BLaER1 treated with 17β-estradiol and CSF1 and Interleukin-3, amounts not matched to agents 10 nM and 100 nM (cell line): ENCODE measurements around the gene FNDC3B.

Source experiments
- H3K27ac ChIP-seq, 11 experiments: shearing (Covaris generic); formaldehyde crosslinking; 2 replicates each; pipeline ENCODE4 v1.8.1; 2022
- H3K27me3 ChIP-seq, 11 experiments: shearing (Covaris generic); formaldehyde crosslinking; 2 replicates each; pipeline ENCODE4 v1.8.1; 2022
- H3K36me3 ChIP-seq, 11 experiments: shearing (Covaris generic); formaldehyde crosslinking; 2 replicates each; pipeline ENCODE4 v1.8.1; 2022
- H3K4me1 ChIP-seq, 10 experiments: shearing (Covaris generic); formaldehyde crosslinking; 2 replicates each; pipeline ENCODE4 v1.8.1; 2022
- H3K4me2 ChIP-seq, 11 experiments: shearing (Covaris generic); formaldehyde crosslinking; 2 replicates each; pipeline ENCODE4 v1.8.1; 2022
- H3K4me3 ChIP-seq, 10 experiments: shearing (Covaris generic); formaldehyde crosslinking; 2 replicates each; pipeline ENCODE4 v1.8.1; 2022
- H3K9ac ChIP-seq, 11 experiments: shearing (Covaris generic); formaldehyde crosslinking; 2 replicates each; pipeline ENCODE4 v1.8.1; 2022
- H3K9me3 ChIP-seq, 11 experiments: shearing (Covaris generic); formaldehyde crosslinking; replicated peaks in 1 of 11; 2 replicates each; pipeline ENCODE4 v1.8.1; 2022
- H4K20me1 ChIP-seq, 11 experiments: shearing (Covaris generic); formaldehyde crosslinking; 2 replicates each; pipeline ENCODE4 v1.8.1; 2022
- Cebpa-rat ChIP-seq, 11 experiments: shearing (Covaris generic); IDR thresholded peaks; 2 replicates each; pipeline ENCODE4 v1.8.1; 2022

FNDC3B gene

GRCh38 chr3:172057059-172057458 lies 17.7 kb downstream of the FNDC3B start:
- Histone ChIP-seq H4K20me1 (peaks cover 6 to 80% (median 33%) of the 10 kb centered on the region in 11 experiments; a peak in 17 of 22 replicates), H3K27me3 (no peaks in the 10 kb centered on the region), H3K4me2 (peak overlapping the region in 4 of 11 experiments; percentile 9 to 88 (median 66); a peak in 6 of 22 replicates), H3K36me3 (peaks cover 6 to 45% (median 11%) of the 10 kb centered on the region in 11 experiments; a peak in 16 of 22 replicates), H3K4me3 (no peak overlapping the region), H3K9me3 (peaks cover 0 to 3% (median 0%) of the 10 kb centered on the region in 11 experiments; a peak in 1 of 22 replicates), H3K27ac (no peak overlapping the region), H3K9ac (no peak overlapping the region), H3K4me1 (peaks cover 29 to 89% (median 34%) of the 10 kb centered on the region in 10 experiments)
- no peak for TF ChIP-seq Cebpa-rat (IDR thresholded peaks at IDR 0.05)

- Histone ChIP-seq H3K4me3 (no peak overlapping the region), H3K27ac (no peak overlapping the region), H3K27me3 (no peaks in the 10 kb centered on the region), H3K4me2 (peak overlapping the region in 3 of 11 experiments; percentile 63 to 88 (median 68); a peak in 5 of 22 replicates), H3K9ac (no peak overlapping the region), H3K4me1 (peaks cover 30 to 93% (median 40%) of the 10 kb centered on the region in 10 experiments), H4K20me1 (peaks cover 1 to 76% (median 26%) of the 10 kb centered on the region in 11 experiments; a peak in 16 of 22 replicates), H3K9me3 (no peaks in the 10 kb centered on the region), H3K36me3 (peaks cover 0 to 38% (median 6%) of the 10 kb centered on the region in 11 experiments; a peak in 12 of 22 replicates)
- no peak for TF ChIP-seq Cebpa-rat (IDR thresholded peaks at IDR 0.05)
Measured at GRCh38 chr3:172057624-172058327, 18.4 kb downstream of the FNDC3B start.

DNA sequence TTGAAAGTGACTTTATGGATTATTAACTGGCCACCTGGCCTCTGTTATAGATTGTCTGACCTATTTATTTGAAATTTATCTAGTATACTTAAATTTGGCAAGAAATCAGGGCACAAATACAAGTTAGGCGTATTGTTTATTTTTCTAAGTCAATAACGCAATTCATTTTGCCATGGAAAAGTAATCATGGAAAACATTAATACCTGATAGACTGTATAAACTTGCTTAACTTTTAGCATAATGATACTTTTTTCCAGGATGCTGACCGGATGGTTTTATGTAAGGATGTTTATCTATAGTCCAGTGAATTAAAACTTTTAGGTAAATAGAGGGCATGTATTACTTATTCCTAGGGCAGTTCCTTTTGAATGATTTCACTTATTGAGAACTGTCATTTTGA lies 20.2 kb downstream of the FNDC3B start:
- peak overlapping the region in 4 of 11 experiments; percentile 88 to 95 (median 90); a peak in 5 of 22 replicates for H3K4me2 ChIP-seq
- no peak overlapping the region for H3K4me3 ChIP-seq
- H3K4me1 ChIP-seq = peaks cover 25 to 97% (median 41%) of the 10 kb centered on the region in 10 experiments
- H3K27me3 ChIP-seq = no peaks in the 10 kb centered on the region
- peaks cover 0 to 69% (median 18%) of the 10 kb centered on the region in 11 experiments; a peak in 16 of 22 replicates for H4K20me1 ChIP-seq
- no peak overlapping the region for H3K27ac ChIP-seq
- peaks cover 4 to 35% (median 11%) of the 10 kb centered on the region in 11 experiments; a peak in 16 of 22 replicates for H3K36me3 ChIP-seq
- no peak for TF ChIP-seq Cebpa-rat (IDR thresholded peaks at IDR 0.05)
- peaks cover 0 to 12% (median 6%) of the 10 kb centered on the region in 11 experiments; a peak in 14 of 22 replicates for H3K9me3 ChIP-seq
- no peak overlapping the region for H3K9ac ChIP-seq

GRCh38 chr3:172060234-172060633 lies 20.9 kb downstream of the FNDC3B start:
- Histone ChIP-seq H3K4me1 (peaks cover 20 to 97% (median 37%) of the 10 kb centered on the region in 10 experiments), H3K9ac (0 out of 22 replicates have a peak overlapping the region, but pooled peaks of 1 of the 11 experiments have one; percentile 71), H3K27me3 (no peaks in the 10 kb centered on the region), H3K9me3 (peaks cover 0 to 12% (median 6%) of the 10 kb centered on the region in 11 experiments; a peak in 14 of 22 replicates), H3K36me3 (peaks cover 6 to 37% (median 11%) of the 10 kb centered on the region in 11 experiments; a peak in 16 of 22 replicates), H4K20me1 (peaks cover 0 to 69% (median 18%) of the 10 kb centered on the region in 11 experiments; a peak in 15 of 22 replicates), H3K27ac (peak overlapping the region in 3 of 11 experiments; percentile 75 to 83 (median 78); a peak in 5 of 22 replicates), H3K4me3 (no peak overlapping the region), H3K4me2 (peak overlapping the region in 4 of 11 experiments; percentile 88 to 95 (median 90); a peak in 8 of 22 replicates)
- TF ChIP-seq Cebpa-rat (IDR thresholded peaks at IDR 0.05) = no peak

- Histone ChIP-seq H3K4me3 (peak overlapping the region in 7 of 10 experiments; percentile 16 to 54 (median 39); a peak in 11 of 20 replicates), H3K4me2 (peak overlapping the region; percentile 64 to 95 (median 88))
- peak in 2 of 11 experiments; percentile 44 to 65; a peak in 4 of 22 replicates for TF ChIP-seq Cebpa-rat (IDR thresholded peaks at IDR 0.05)
Measured at GRCh38 chr3:172061724-172062184, 22.4 kb downstream of the FNDC3B start.

DNA sequence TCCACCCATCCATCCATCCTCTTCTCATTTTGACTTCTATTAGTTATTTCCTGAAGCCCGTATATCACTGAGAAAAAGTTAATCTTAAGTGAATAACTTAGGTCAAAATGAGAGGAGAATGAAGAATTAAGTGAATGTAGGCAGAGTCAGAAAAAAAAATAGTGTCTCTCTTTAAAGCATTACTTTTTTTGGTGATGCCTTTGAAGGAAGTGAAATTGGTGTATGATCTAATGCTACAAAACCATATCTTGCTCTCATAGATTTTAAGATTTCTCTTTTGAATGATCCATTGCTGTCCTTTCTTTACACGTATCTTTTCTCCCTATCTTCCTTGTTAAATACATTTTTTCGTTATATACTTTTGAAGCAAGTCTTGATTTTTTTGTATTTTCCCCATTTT lies 23.4 kb downstream of the FNDC3B start:
- Histone ChIP-seq H3K9ac (peak overlapping the region in 3 of 11 experiments; percentile 59 to 71 (median 69); a peak in 3 of 22 replicates), H3K9me3 (peaks cover 0 to 12% (median 6%) of the 10 kb centered on the region in 11 experiments; a peak in 14 of 22 replicates), H3K27me3 (no peaks in the 10 kb centered on the region), H3K27ac (peak overlapping the region in 7 of 11 experiments; percentile 48 to 83 (median 75); a peak in 10 of 22 replicates), H3K36me3 (peaks cover 8 to 38% (median 15%) of the 10 kb centered on the region in 11 experiments; a peak in 16 of 22 replicates), H3K4me1 (peaks cover 16 to 96% (median 45%) of the 10 kb centered on the region in 10 experiments), H3K4me3 (peak overlapping the region in 2 of 10 experiments; percentile 45 to 54; a peak in 3 of 20 replicates), H3K4me2 (peak overlapping the region in 10 of 11 experiments; percentile 64 to 95 (median 88); a peak in 17 of 22 replicates), H4K20me1 (peaks cover 11 to 69% (median 26%) of the 10 kb centered on the region in 11 experiments; a peak in 16 of 22 replicates)
- no peak for TF ChIP-seq Cebpa-rat (IDR thresholded peaks at IDR 0.05)

More at GRCh38 chr3:172061724-172062184, 22.4 kb downstream of the FNDC3B start:
- Histone ChIP-seq H3K9me3 (peaks cover 0 to 12% (median 6%) of the 10 kb centered on the region in 11 experiments; a peak in 14 of 22 replicates), H3K27me3 (no peaks in the 10 kb centered on the region), H3K27ac (peak overlapping the region; percentile 12 to 83 (median 61); a peak in 21 of 22 replicates), H3K9ac (peak overlapping the region in 7 of 11 experiments; percentile 16 to 75 (median 64); a peak in 15 of 22 replicates), H3K36me3 (peaks cover 8 to 38% (median 12%) of the 10 kb centered on the region in 11 experiments; a peak in 16 of 22 replicates), H3K4me1 (peaks cover 16 to 97% (median 45%) of the 10 kb centered on the region in 10 experiments), H4K20me1 (peaks cover 5 to 69% (median 26%) of the 10 kb centered on the region in 11 experiments; a peak in 15 of 22 replicates)

GRCh38 chr3:172063456-172064432 lies 24.4 kb downstream of the FNDC3B start:
- no peaks in the 10 kb centered on the region for H3K27me3 ChIP-seq
- peak overlapping the region in 4 of 11 experiments; percentile 88 to 95 (median 90); a peak in 8 of 22 replicates for H3K4me2 ChIP-seq
- H3K4me1 ChIP-seq = peaks cover 16 to 96% (median 45%) of the 10 kb centered on the region in 10 experiments
- H3K27ac ChIP-seq = peak overlapping the region in 3 of 11 experiments; percentile 14 to 83 (median 78); a peak in 4 of 22 replicates
- no peak for TF ChIP-seq Cebpa-rat (IDR thresholded peaks at IDR 0.05)
- H3K4me3 ChIP-seq = no peak overlapping the region
- H3K9ac ChIP-seq = peak overlapping the region in 1 of 11 experiments; percentile 32; a peak in 1 of 22 replicates
- H3K9me3 ChIP-seq = peaks cover 0 to 12% (median 6%) of the 10 kb centered on the region in 11 experiments; a peak in 14 of 22 replicates
- peaks cover 21 to 72% (median 35%) of the 10 kb centered on the region in 11 experiments; a peak in 18 of 22 replicates for H4K20me1 ChIP-seq
- H3K36me3 ChIP-seq = peaks cover 8 to 45% (median 16%) of the 10 kb centered on the region in 11 experiments; a peak in 16 of 22 replicates
